ENCODE measurements around the gene ZNF66.

DNA sequence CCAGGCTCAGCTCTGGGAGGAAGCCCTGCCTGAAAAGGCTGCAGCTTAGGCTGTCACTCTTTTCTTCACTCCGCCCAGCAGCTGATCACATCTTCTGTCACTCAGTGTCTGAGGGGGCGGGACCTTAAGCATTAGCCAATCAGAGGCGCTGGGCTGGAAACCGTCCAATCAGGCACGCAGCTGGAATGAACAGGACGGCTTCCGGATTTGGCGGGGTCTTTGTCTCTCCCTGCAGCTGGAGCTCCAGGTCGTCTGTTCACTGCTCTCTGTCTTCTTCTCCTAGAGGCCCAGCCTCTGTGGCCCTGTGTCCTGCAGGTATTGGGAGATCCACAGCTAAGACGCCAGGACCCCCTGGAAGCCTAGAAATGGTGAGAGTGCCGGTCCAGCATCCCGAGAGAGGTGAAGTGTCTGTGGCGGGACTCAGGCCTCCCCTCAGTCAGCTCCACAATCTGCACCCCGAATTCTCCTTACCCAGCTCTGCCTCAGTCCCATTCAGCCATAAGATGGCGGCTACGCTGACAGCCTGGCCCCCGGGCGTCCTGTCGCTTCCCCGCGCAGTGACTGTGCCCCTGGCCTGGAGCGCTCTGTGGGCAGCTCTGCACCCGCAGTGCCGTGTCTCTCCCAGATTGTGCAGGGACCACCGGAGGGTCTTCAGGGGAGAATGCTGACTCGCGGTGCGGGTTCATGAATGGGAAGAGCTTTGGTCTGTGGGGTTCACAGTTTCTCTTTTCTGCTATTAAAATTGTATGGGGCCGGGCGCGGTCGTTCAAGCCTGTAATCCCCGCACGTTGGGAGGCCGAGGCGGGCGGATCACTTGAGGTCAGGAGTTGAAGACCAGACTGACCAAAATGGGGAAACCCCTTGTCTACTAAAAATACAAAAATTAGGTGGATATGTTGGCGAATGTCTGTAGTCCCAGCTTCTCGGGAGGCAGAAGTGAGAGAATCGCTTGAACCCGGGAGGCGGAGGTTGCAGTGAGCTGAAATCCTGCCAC, at the start of gene ZNF66:
- TF ChIP-seq, protein P1, sequence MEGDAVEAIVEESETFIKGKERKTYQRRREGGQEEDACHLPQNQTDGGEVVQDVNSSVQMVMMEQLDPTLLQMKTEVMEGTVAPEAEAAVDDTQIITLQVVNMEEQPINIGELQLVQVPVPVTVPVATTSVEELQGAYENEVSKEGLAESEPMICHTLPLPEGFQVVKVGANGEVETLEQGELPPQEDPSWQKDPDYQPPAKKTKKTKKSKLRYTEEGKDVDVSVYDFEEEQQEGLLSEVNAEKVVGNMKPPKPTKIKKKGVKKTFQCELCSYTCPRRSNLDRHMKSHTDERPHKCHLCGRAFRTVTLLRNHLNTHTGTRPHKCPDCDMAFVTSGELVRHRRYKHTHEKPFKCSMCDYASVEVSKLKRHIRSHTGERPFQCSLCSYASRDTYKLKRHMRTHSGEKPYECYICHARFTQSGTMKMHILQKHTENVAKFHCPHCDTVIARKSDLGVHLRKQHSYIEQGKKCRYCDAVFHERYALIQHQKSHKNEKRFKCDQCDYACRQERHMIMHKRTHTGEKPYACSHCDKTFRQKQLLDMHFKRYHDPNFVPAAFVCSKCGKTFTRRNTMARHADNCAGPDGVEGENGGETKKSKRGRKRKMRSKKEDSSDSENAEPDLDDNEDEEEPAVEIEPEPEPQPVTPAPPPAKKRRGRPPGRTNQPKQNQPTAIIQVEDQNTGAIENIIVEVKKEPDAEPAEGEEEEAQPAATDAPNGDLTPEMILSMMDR (IDR thresholded peaks at IDR 0.05) = no peak
- TF ChIP-seq POLR2A (IDR thresholded peaks at IDR 0.05) (peak in 3 of 4 donors; percentile 46 to 68 (median 62)), POLR2AphosphoS5 (IDR thresholded peaks at IDR 0.05) (peak; percentile 52 to 79)
